ENCODE measurements around the gene BRIP1. TPM values are rescaled to one million over a fixed set of nuclear protein-coding genes. Genes with fewer than 3 reads are reported as not detected.
"Not testable (repeated sequence)": the region's sequence is repeated elsewhere in the genome, so short reads cannot be mapped to it uniquely, and the experiment has no call there.

The BRIP1 gene
- total RNA-seq, 2 experiments from 2014 or later = 20.1 TPM

DNA sequence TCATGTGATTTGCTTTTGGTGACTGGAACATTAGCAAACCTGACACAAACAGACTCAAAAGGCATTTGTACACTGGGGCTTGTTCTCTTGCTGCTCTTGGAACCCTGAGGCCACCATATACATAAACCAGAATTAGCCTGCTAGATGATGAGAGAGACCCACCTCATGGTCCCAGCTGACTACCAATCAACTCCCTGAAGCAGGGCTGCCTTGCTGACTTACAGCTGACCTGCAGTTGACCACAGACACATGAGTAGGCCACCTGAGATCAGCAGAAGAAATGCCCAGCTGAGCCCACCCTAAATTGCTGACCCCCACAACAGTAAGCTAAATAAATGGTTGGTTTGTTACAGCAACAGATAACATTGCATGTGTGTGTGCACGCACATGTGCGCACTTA, 28.7 kb downstream of the BRIP1 start:
- H3K4me3 Mint-ChIP-seq = no peak overlapping the region
- no peak overlapping the region for H3K27ac Mint-ChIP-seq
- no peaks in the 10 kb centered on the region for H3K27me3 Mint-ChIP-seq
- H3K4me1 Mint-ChIP-seq = no peaks in the 10 kb centered on the region
- no peaks in the 10 kb centered on the region for H3K9me3 Mint-ChIP-seq
- POLR2A ChIA-PET = interaction anchor here (0.5 kb wide), 1 partner anchor 448 kb away, joined by 3 read pairs; no protein-coding TSS in a partner anchor
- DNase-seq = no peak
- H3K36me3 Mint-ChIP-seq = peaks cover 6% of the 10 kb centered on the region
- ATAC-seq (ENCODE audit: low read depth) = no peak

DNA sequence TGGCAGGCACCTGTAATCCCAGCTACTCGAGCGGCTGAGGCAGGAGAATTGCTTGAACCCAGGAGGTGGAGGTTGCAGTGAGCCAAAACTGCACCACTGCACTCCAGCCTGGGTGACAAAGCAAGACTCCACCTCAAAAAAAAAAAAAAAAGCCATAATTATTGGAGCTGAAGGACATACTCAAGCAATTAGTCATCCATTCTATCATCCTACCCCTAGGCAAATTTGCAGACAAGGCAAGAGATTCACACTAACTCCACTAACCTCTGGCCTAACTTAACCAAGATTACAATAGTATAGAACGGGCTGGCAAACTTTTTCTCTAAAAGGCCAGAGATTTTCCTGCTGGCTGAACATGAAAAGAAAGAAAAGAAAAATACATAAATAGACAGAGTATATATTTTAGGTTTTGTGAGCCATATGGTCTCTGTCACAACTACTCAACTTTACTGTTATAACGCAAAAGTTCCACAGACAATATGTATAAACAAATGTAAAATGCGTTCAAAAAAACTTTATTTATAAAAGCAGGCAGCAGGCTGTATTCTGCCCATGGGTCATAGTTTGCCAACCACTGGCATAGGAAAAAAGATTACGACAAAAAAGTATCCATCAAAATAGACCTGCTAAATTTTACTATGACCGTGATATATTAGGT, 29.7 kb downstream of the BRIP1 start:
- Mint-ChIP-seq H3K27me3 (no peaks in the 10 kb centered on the region), H3K9me3 (no peaks in the 10 kb centered on the region), H3K27ac (no peak overlapping the region), H3K4me3 (no peak overlapping the region), H3K4me1 (no peaks in the 10 kb centered on the region), H3K36me3 (peaks cover 13% of the 10 kb centered on the region)
- no peak for DNase-seq
- POLR2A ChIA-PET = no interaction called here
- ATAC-seq (ENCODE audit: low read depth) = no peak

DNA sequence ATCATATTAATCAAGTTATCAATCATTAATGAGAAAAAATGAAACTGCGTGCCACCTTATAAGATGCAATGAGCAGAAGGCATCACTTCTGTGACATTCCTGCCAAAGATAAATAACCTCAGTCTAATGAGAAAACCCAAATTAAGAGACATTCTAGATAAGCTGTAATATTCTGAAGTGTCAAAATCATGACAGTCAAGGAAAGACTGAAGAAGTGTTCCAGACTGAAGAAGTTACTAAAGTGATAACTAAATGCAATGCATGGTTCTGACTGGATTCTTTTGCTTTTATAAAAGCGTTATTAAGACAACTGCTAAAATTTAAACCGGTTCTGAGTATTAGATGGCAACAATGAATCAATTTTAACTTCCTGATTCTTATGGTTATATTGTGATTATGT, 30.9 kb downstream of the BRIP1 start:
- POLR2A ChIA-PET = no interaction called here
- no peaks in the 10 kb centered on the region for H3K4me1 Mint-ChIP-seq
- H3K36me3 Mint-ChIP-seq = peaks cover 22% of the 10 kb centered on the region
- DNase-seq (no peak), ATAC-seq (ENCODE audit: low read depth) (no peak)
- H3K9me3 Mint-ChIP-seq = no peaks in the 10 kb centered on the region
- H3K27me3 Mint-ChIP-seq = no peaks in the 10 kb centered on the region
- H3K27ac Mint-ChIP-seq = no peak overlapping the region
- H3K4me3 Mint-ChIP-seq = no peak overlapping the region

DNA sequence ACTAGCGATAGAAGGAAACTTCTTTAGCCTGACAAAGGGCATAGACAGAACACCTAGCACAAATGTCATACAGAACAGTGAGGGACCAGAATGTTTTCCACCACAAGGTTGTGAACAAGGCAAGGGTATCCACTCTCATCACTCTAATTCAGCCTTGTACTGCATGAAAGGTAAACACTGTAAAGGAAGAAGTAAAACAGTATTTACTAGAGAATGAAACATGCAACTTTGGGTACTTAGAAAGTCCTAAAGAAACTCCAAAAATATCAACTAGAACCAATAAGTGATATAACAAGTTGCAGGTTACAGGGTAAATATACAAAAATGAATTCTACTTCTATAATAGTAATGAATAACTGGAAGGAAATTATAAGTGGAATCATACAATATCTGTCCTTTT, 32.2 kb downstream of the BRIP1 start:
- Mint-ChIP-seq H3K36me3 (peaks cover 28% of the 10 kb centered on the region), H3K9me3 (no peaks in the 10 kb centered on the region), H3K27me3 (no peaks in the 10 kb centered on the region), H3K27ac (no peak overlapping the region), H3K4me1 (peaks cover 1% of the 10 kb centered on the region), H3K4me3 (no peak overlapping the region)
- DNase-seq = no peak
- no peak for ATAC-seq (ENCODE audit: low read depth)
- POLR2A ChIA-PET = no interaction called here

DNA sequence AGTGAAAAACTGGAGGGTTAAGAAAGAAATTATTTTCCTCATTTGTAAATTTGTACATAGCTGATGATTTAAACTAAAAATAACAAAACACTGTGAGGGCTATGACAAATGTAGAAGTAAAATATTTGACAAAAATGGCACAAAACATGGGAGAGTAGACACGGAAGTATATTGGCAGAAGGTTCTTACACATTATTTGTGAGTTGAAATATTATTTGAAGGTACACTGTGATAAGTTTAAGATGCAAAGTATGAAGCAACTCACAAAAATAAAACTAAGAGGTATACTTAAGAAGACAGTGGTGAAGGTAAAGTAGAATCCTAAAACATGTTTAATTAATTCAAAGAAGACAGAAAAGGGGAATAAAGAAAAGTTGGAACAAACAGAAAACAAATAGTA, 34.6 kb downstream of the BRIP1 start:
- H3K27ac Mint-ChIP-seq = no peak overlapping the region
- no peaks in the 10 kb centered on the region for H3K9me3 Mint-ChIP-seq
- H3K27me3 Mint-ChIP-seq = no peaks in the 10 kb centered on the region
- peaks cover 41% of the 10 kb centered on the region for H3K36me3 Mint-ChIP-seq
- POLR2A ChIA-PET = no interaction called here
- H3K4me3 Mint-ChIP-seq = no peak overlapping the region
- ATAC-seq (ENCODE audit: low read depth) (no peak), DNase-seq (no peak)
- peaks cover 1% of the 10 kb centered on the region for H3K4me1 Mint-ChIP-seq

DNA sequence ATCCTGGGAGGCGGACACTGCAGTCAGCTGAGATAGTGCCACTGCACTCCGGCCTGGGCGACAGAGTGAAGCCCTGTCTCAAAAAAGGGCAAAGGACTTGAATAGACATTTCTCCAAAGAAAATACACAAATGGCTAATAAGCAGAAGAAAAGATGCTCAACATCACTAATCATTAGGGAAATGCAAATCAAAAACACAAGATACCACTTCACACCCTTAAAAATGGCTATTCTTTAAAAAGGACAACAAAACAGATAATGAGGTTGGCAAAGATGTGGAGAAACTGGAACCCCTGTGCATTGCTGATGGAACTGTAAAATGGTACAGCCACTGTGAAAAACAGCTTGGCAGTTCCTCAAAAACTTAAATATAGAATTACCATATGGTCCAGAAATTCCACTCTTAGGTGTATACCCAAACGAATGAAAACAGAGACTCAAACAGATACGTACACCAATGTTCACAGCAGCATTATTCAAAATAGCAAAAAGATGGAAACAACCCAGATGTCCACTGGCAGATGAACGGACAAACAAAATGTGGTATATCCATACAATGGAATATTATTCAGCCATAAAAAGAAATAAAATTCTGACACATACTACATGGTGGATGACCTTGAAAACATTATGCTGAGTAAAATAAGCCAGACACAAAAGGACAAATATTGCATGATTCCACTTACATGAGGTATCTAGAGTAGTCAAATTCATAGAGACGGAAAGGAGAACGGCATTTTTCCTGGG, 35.5 kb downstream of the BRIP1 start:
- no peak for DNase-seq
- Mint-ChIP-seq H3K27ac (no peak overlapping the region), H3K36me3 (peaks cover 43% of the 10 kb centered on the region), H3K9me3 (no peaks in the 10 kb centered on the region), H3K27me3 (no peaks in the 10 kb centered on the region), H3K4me1 (peaks cover 1% of the 10 kb centered on the region), H3K4me3 (no peak overlapping the region)
- ATAC-seq (ENCODE audit: low read depth) = no peak
- POLR2A ChIA-PET = no interaction called here

DNA sequence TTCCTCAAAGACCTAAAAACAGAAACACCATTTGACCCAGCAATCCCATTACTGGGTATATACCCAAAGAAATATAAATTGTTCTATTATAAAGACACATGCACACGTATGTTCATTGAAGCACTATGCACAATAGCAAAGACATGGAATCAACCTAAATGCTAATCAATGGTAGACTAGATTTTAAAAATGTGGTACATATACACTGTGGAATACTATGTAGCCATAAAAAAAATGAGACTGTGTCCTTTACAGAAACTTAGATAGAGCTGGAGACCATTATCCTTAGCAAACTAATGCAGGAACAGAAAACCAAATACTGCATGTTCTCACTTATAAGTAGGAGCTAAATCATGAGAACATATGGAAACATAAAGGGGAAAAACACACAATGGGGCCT, 36.5 kb downstream of the BRIP1 start:
- H3K27ac Mint-ChIP-seq; POLR2A ChIA-PET; H3K4me1 Mint-ChIP-seq; H3K9me3 Mint-ChIP-seq; H3K27me3 Mint-ChIP-seq; DNase-seq; ATAC-seq (ENCODE audit: low read depth); H3K4me3 Mint-ChIP-seq: not testable (repeated sequence)
- peaks cover 47% of the 10 kb centered on the region for H3K36me3 Mint-ChIP-seq

DNA sequence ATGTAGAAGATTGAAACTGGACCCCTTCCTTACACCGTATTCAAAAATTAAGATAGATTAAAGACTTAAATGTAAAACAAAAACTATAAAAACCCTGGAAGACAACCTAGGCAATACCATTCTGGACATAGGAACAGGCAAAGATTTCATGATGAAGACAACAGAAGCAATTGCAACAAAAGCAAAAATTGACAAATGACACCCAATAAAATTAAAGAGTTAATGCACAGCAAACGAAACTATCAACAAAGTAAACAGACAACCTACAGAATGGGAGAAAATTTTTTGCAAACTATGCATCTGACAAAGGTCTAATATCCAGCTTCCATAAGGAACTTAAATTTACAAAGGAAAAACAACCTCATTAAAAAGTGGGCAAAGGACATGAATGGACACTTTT, 37.1 kb downstream of the BRIP1 start:
- DNase-seq; H3K4me3 Mint-ChIP-seq; H3K27ac Mint-ChIP-seq; H3K27me3 Mint-ChIP-seq; H3K9me3 Mint-ChIP-seq; ATAC-seq (ENCODE audit: low read depth); POLR2A ChIA-PET; H3K4me1 Mint-ChIP-seq: not testable (repeated sequence)
- H3K36me3 Mint-ChIP-seq = peaks cover 51% of the 10 kb centered on the region

DNA sequence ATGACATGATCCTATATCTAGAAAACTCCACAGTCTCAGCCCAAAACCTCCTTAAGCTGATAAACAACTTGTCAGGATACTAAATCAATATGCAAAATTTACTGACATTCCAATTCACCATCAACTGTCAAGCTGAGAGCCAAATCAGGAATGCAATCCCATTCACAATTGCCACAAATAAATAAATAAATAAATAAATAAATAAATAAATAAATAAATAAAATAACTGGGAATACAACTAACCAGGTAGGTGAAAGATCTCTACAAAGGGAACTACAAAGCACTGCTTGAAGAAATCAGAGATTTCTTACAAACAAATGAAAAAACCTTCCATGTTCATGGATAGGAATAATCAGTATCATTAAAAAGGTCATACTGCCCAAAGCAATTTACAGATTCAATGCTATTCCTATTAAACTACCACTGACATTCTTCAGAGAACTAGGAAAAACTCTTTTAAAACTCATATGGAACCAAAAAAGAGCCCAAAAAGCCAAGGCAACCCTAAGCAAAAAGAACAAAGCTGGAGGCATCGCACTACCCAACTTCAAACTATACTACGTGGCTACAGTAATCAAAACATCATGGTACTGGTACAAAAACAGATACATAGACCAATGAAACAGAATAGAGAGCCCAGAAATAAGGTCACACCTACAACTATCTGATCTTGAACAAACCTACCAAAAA, 37.7 kb downstream of the BRIP1 start:
- Mint-ChIP-seq H3K4me3 (no peak overlapping the region), H3K27ac (no peak overlapping the region), H3K4me1 (peaks cover 1% of the 10 kb centered on the region), H3K36me3 (peaks cover 56% of the 10 kb centered on the region), H3K27me3 (no peaks in the 10 kb centered on the region), H3K9me3 (peaks cover 1% of the 10 kb centered on the region)
- POLR2A ChIA-PET = no interaction called here
- DNase-seq (no peak), ATAC-seq (ENCODE audit: low read depth) (no peak)

DNA sequence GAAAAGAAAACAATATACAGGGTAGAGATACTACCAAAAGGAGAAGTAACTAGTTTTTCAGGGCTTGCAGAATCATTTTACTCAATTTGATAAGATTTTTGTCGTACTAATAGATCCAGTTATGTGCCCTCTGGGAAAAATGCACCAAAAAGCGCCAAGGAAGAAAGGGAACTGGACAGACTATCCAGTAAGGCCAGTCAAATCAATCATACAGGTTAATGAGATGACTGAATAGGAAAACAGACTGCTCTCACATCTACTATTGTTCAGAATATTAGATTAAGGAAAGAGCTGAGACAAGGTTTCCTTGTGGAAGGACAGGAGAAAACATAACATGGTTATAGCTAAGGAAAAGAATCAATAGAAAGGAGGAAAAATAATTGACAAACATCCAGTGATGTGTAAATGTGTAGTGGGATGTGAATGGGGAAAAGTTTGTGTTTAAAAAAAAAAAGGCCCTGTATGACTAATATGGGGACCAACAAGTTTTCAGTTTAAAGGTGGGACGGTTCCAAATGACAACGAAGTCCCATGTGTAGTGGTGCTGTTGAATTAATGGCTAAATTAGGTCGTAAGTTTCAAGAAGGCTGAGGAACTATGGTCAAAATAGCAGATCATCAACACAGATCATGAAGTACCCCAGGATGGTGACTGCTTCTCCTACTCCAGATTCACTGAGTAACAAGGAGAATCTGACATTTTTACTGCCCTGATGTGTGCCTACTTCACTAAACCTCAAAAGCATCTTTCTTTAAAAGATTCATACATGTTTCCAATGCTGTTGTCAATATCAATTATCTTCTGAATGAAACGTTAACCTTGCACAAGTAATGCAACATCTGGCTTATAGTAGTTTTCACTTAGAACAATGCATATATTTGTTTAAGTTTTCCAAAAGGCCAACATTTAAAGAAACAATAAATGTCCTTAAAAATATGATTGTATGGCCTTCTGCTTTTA, 40.7 kb downstream of the BRIP1 start:
- H3K4me1 Mint-ChIP-seq = peaks cover 4% of the 10 kb centered on the region
- H3K4me3 Mint-ChIP-seq = no peak overlapping the region
- DNase-seq (no peak), ATAC-seq (ENCODE audit: low read depth) (no peak)
- no peaks in the 10 kb centered on the region for H3K27me3 Mint-ChIP-seq
- no peak overlapping the region for H3K27ac Mint-ChIP-seq
- H3K9me3 Mint-ChIP-seq = peaks cover 5% of the 10 kb centered on the region
- peaks cover 57% of the 10 kb centered on the region for H3K36me3 Mint-ChIP-seq
- POLR2A ChIA-PET = no interaction called here

DNA sequence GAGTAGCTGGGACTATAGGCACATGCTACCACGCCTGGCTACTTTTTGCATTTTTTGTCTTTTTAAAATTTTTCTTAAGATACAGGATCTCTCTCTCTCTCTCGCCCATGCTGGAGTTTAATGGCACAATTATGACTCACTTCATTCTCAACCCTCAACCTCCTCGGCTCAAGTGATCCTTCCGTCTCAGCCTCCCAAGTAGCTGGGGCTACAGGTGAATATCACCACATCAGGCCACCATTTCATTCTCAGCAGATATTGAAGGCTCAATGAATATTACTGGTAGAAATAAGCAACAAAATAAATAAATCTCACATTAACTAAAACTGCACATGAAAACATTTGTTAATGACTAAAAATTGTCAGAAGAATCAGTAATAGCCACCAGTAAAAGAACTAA, 41.7 kb downstream of the BRIP1 start:
- POLR2A ChIA-PET = no interaction called here
- no peaks in the 10 kb centered on the region for H3K27me3 Mint-ChIP-seq
- DNase-seq = no peak
- H3K4me3 Mint-ChIP-seq = no peak overlapping the region
- H3K9me3 Mint-ChIP-seq = peaks cover 5% of the 10 kb centered on the region
- peaks cover 3% of the 10 kb centered on the region for H3K4me1 Mint-ChIP-seq
- peaks cover 55% of the 10 kb centered on the region for H3K36me3 Mint-ChIP-seq
- ATAC-seq (ENCODE audit: low read depth) = no peak
- no peak overlapping the region for H3K27ac Mint-ChIP-seq

DNA sequence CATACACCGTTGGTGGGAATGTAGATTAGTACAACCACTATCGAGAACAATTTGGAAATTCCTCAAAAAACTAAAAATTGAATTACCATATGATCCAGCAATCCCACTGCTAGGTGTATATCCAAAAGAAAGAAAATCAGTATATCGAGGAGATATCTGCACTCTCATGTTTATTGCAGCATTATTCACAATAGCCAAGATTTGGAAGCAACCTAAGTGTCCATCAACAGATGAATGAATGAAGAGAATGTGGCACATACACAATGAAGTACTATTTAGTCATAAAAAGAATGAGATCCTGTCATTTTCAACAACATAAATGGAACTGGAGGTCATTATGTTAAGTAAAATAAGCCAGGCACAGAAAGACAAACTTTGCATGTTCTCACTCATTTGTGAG, 44.1 kb downstream of the BRIP1 start:
- H3K4me1 Mint-ChIP-seq; H3K27me3 Mint-ChIP-seq; DNase-seq; ATAC-seq (ENCODE audit: low read depth); POLR2A ChIA-PET; H3K4me3 Mint-ChIP-seq; H3K27ac Mint-ChIP-seq; H3K9me3 Mint-ChIP-seq: not testable (repeated sequence)
- peaks cover 44% of the 10 kb centered on the region for H3K36me3 Mint-ChIP-seq

DNA sequence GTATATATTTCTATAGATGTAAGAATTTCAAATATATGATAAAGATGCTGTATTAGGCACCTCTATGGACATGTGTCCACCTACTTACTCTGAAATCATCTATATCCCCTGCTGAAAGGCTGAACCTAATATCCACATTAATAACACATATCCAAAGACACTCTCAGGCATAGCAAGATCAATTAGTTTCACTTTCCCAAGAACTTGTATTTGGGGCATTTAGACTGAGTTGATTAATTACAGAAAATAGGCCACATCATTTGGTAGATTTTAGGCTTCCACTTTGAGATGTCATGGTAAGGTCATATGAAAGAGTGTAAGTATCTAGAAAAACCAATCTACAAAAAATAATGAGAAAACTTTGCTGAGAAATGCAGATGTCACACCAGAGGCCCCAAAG, 45.1 kb downstream of the BRIP1 start:
- no peaks in the 10 kb centered on the region for H3K27me3 Mint-ChIP-seq
- H3K36me3 Mint-ChIP-seq = peaks cover 47% of the 10 kb centered on the region
- no peak overlapping the region for H3K4me3 Mint-ChIP-seq
- peaks cover 5% of the 10 kb centered on the region for H3K9me3 Mint-ChIP-seq
- peaks cover 3% of the 10 kb centered on the region for H3K4me1 Mint-ChIP-seq
- POLR2A ChIA-PET = no interaction called here
- no peak overlapping the region for H3K27ac Mint-ChIP-seq
- ATAC-seq (ENCODE audit: low read depth) (no peak), DNase-seq (no peak)
